OCI-LY1 (cell line): ENCODE data around the gene DOCK2.

ENCODE experiments used
- H2AFZ ChIP-seq: fragments of 200-600 bp; sonication (generic), shearing (Covaris generic); 2 replicates; pipeline ENCODE4 v1.6.0; 2014; ENCODE audit warnings: antibody characterized with exemption, mild to moderate bottlenecking, low read length
- H3F3A ChIP-seq: fragments of 200-600 bp; sonication (generic), shearing (Covaris generic); 2 replicates; pipeline ENCODE4 v1.6.0; 2014; ENCODE audit warnings: mild to moderate bottlenecking, antibody characterized with exemption, low read length, moderate library complexity; ENCODE audit not compliant: insufficient read depth
- H3K27ac ChIP-seq: fragments of 200-600 bp; sonication (generic); 2 replicates; pipeline ENCODE4 v1.5.1; 2014; ENCODE audit warnings: low read length, mixed run types, mild to moderate bottlenecking, low read depth; ENCODE audit not compliant: poor library complexity, severe bottlenecking
- H3K27me3 ChIP-seq: fragments of 200-600 bp; sonication (generic); 2 replicates; pipeline ENCODE4 v1.6.0; 2014; ENCODE audit warnings: antibody characterized with exemption, mild to moderate bottlenecking, low read length, moderate library complexity; ENCODE audit not compliant: insufficient read depth
- H3K36me3 ChIP-seq: fragments of 200-600 bp; sonication (generic); 2 replicates; pipeline ENCODE4 v1.6.1; 2014; ENCODE audit warnings: mild to moderate bottlenecking, antibody characterized with exemption, low read length, moderate library complexity, mixed read lengths; ENCODE audit not compliant: insufficient read depth
- H3K4me1 ChIP-seq: fragments of 200-600 bp; sonication (generic); 2 replicates; pipeline ENCODE4 v1.5.1; 2014; ENCODE audit warnings: mild to moderate bottlenecking, low read length, moderate library complexity; ENCODE audit not compliant: insufficient read depth, severe bottlenecking
- H3K4me2 ChIP-seq: fragments of 200-600 bp; sonication (generic), shearing (Covaris generic); 2 replicates; pipeline ENCODE4 v1.6.1; 2014; ENCODE audit warnings: low read length
- H3K4me3 ChIP-seq: fragments of 200-600 bp; sonication (generic); 2 replicates; pipeline ENCODE4 v1.5.1; 2014; ENCODE audit warnings: low read length, low read depth, mild to moderate bottlenecking, mixed read lengths; ENCODE audit not compliant: poor library complexity, severe bottlenecking
- H3K79me2 ChIP-seq: fragments of 200-600 bp; shearing (Covaris generic); 2 replicates; pipeline ENCODE4 v1.6.1; 2016; ENCODE audit warnings: mixed run types, low read length, mixed read lengths; ENCODE audit not compliant: insufficient read depth
- H3K9ac ChIP-seq: fragments of 200-600 bp; sonication (generic), shearing (Covaris generic); 2 replicates; pipeline ENCODE4 v1.6.1; 2014; ENCODE audit warnings: mild to moderate bottlenecking, low read length, mixed read lengths
- H3K9me2 ChIP-seq: fragments of 200-600 bp; sonication (generic), shearing (Covaris generic); 2 replicates; pipeline ENCODE4 v1.6.1; 2014; ENCODE audit warnings: low read depth, mild to moderate bottlenecking, low read length, mixed read lengths
- H3K9me3 ChIP-seq: fragments of 200-600 bp; shearing (Covaris generic); 2 replicates; pipeline ENCODE4 v1.6.1; 2014; ENCODE audit warnings: low read length, mixed read lengths
- H4K20me1 ChIP-seq: fragments of 200-600 bp; sonication (generic), shearing (Covaris generic); 2 replicates; pipeline ENCODE4 v1.6.0; 2016; ENCODE audit warnings: mild to moderate bottlenecking, low read length; ENCODE audit not compliant: insufficient read depth
- CTCF ChIP-seq: fragments of 200-600 bp; sonication (generic), shearing (Covaris generic); IDR thresholded peaks from 2 replicates; pipeline ENCODE4 v1.5.1; 2017; ENCODE audit warnings: mild to moderate bottlenecking, antibody characterized with exemption, low read length, moderate library complexity, mixed read lengths
- EZH2 ChIP-seq: fragments of 200-600 bp; sonication (generic), shearing (Covaris generic); IDR thresholded peaks from 2 replicates; pipeline ENCODE4 v1.8.0; 2017; ENCODE audit warnings: borderline replicate concordance, mixed run types, mild to moderate bottlenecking, antibody characterized with exemption, low read length, moderate library complexity, mixed read lengths

The DOCK2 gene

GRCh38 chr5:170113522-170113900 is 476.4 kb downstream of the DOCK2 start:
- no peaks in the 10 kb centered on the region for H3K4me1 ChIP-seq
- no peak overlapping the region for H2AFZ ChIP-seq
- H3F3A ChIP-seq = no peaks in the 10 kb centered on the region

GRCh38 chr5:170114271-170114670 is 477.2 kb downstream of the DOCK2 start:
- Histone ChIP-seq H3K9me2 (no peaks in the 10 kb centered on the region), H3K9ac (no peak overlapping the region), H4K20me1 (no peaks in the 10 kb centered on the region), H3K4me2 (no peak overlapping the region), H3K36me3 (no peaks in the 10 kb centered on the region), H3K27me3 (0 out of 2 replicates have a peak, but pooled peaks cover 4% of the 10 kb centered on the region), H2AFZ (no peak overlapping the region), H3K79me2 (no peaks in the 10 kb centered on the region), H3F3A (no peaks in the 10 kb centered on the region), H3K4me3 (no peak overlapping the region), H3K4me1 (no peaks in the 10 kb centered on the region), H3K9me3 (no peaks in the 10 kb centered on the region), H3K27ac (no peak overlapping the region)
- TF ChIP-seq EZH2 (no peak), CTCF (no peak)

More at GRCh38 chr5:170113522-170113900, 476.4 kb downstream of the DOCK2 start:
- Histone ChIP-seq H3K4me3 (no peak overlapping the region), H3K36me3 (no peaks in the 10 kb centered on the region), H3K27ac (no peak overlapping the region), H3K9me3 (no peaks in the 10 kb centered on the region), H4K20me1 (no peaks in the 10 kb centered on the region), H3K9me2 (no peaks in the 10 kb centered on the region), H3K27me3 (0 out of 2 replicates have a peak, but pooled peaks cover 4% of the 10 kb centered on the region), H3K79me2 (no peaks in the 10 kb centered on the region), H3K4me2 (no peak overlapping the region), H3K9ac (no peak overlapping the region)
- TF ChIP-seq CTCF = no peak
- no peak for TF ChIP-seq EZH2

GRCh38 chr5:170115925-170116324 is 478.9 kb downstream of the DOCK2 start:
- H3K9me2 ChIP-seq = no peaks in the 10 kb centered on the region
- H3K9me3 ChIP-seq = no peaks in the 10 kb centered on the region
- TF ChIP-seq EZH2 = no peak
- TF ChIP-seq CTCF = no peak
- no peak overlapping the region for H3K4me3 ChIP-seq
- H3F3A ChIP-seq = no peaks in the 10 kb centered on the region
- H3K79me2 ChIP-seq = no peaks in the 10 kb centered on the region
- H2AFZ ChIP-seq = no peak overlapping the region
- no peaks in the 10 kb centered on the region for H3K27me3 ChIP-seq
- H3K27ac ChIP-seq = no peak overlapping the region
- H3K36me3 ChIP-seq = no peaks in the 10 kb centered on the region
- no peaks in the 10 kb centered on the region for H3K4me1 ChIP-seq
- H3K4me2 ChIP-seq = no peak overlapping the region
- H4K20me1 ChIP-seq = no peaks in the 10 kb centered on the region
- H3K9ac ChIP-seq = no peak overlapping the region
